SK-N-MC (cell line): Measurements from ENCODE around the gene EGR1.
"Not testable (repeated sequence)": the region's sequence is repeated elsewhere in the genome, so short reads cannot be mapped to it uniquely, and the experiment has no call there.

Experiments
- DNase-seq: peaks from one replicate; pipeline ENCODE4 v3.0.0-alpha.2; 2011; ENCODE audit warnings: low read depth, low spot score
- H3K27ac ChIP-seq: fragments of 200-600 bp; sonication (generic); 2 replicates; pipeline ENCODE4 v1.5.1; 2016; ENCODE audit warnings: mixed run types
- H3K36me3 ChIP-seq: fragments of 200-600 bp; sonication (generic); 2 replicates; pipeline ENCODE4 v1.6.1; 2017; ENCODE audit warnings: antibody characterized with exemption, low read length, mixed read lengths; ENCODE audit not compliant: insufficient read depth
- H3K4me3 ChIP-seq: fragments of 200-600 bp; sonication (generic); 2 replicates; pipeline ENCODE4 v1.5.1; 2016
- H3K9ac ChIP-seq: fragments of 200-600 bp; sonication (generic); 2 replicates; pipeline ENCODE4 v1.8.0; 2017; ENCODE audit warnings: mixed run types, mixed read lengths; ENCODE audit not compliant: insufficient read length
- H3K9me3 ChIP-seq: fragments of 200-600 bp; sonication (generic); 2 replicates; pipeline ENCODE4 v1.6.1; 2017; ENCODE audit warnings: low read depth, mild to moderate bottlenecking, antibody characterized with exemption, low read length, moderate library complexity, mixed read lengths
- EZH2 ChIP-seq: fragments of 200-600 bp; sonication (generic); IDR thresholded peaks from one replicate; pipeline ENCODE4 v1.6.1; 2017; ENCODE audit warnings: antibody characterized with exemption
- FOXP2 ChIP-seq: optimal IDR thresholded peaks from 2 replicates; pipeline ENCODE3; 2011; ENCODE audit warnings: mild to moderate bottlenecking, moderate library complexity; ENCODE audit not compliant: insufficient read depth; ENCODE audit errors: extremely low read length, control extremely low read depth
- POLR2AphosphoS5 ChIP-seq: IDR thresholded peaks from 2 replicates; pipeline ENCODE4 v1.6.1; 2012; ENCODE audit warnings: mild to moderate bottlenecking, low read depth, low read length, borderline replicate concordance

EGR1 gene

DNA sequence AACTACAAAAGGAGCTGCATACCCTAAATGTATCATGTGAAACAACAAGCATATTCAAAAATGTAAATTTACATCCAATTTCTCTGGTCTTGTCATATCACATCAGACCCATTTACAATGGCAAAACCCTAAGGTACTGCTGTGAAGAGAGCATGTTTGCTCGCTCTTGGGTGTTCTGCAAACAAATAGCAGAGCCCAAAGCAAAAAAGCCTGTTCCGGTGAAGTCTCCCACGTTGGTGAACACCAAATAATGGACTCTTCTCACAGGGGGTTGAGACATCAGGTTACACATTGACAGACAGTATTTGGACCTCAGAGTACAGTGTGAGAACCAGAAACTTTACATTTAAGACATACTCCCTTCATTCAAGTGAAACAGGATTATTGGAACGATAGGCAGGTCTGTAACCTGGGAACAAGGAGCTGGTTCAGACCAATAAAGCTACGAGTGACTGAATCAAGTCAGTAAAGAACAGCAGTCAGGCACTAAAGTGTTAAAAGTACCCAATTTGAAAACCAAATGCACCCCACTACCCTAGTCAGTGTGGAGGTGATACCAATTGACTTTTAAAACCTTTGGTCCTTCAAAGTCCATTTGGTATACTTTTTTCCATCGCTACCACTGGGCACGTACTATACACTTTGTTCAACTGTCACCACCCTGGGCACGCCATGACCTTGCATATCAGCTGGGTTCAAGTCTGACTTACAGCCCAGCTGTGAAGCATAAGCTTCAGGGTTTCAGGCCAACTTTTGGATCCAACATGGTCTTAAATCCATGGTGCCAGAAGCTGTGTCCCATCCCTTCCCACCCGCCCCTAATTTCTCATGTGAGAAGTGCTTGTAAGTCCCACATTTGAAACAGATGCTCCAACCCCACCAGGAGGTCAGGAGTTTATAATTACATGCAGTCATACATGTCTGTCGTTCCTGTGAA lies 41.4 kb downstream of the EGR1 start:
- H3K9ac ChIP-seq = no peak overlapping the region
- H3K9me3 ChIP-seq = no peaks in the 10 kb centered on the region
- DNase-seq = no peak
- TF ChIP-seq EZH2 (no peak), POLR2AphosphoS5 (no peak), FOXP2 (no peak)
- H3K36me3 ChIP-seq = peaks cover 47% of the 10 kb centered on the region
- no peak overlapping the region for H3K4me3 ChIP-seq
- H3K27ac ChIP-seq = no peak overlapping the region

DNA sequence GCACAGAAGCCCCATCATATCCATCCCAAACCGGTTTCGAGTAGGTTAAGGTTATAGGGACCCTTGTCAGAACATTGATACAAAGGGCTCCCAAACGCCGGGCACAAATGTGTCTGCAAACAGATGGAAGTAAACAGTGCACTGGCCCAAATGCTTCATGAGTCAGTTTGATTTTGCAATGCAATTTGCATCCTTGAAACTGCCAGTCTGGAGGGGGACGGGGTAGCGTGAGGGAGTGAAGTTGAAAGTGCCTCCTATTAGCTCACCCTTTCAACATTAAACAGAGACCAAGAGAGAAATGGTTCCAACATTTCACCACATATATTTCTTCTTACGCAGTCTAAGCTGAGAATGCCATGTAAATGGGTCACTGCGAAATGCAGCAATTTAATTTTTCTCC lies 42.2 kb downstream of the EGR1 start:
- not testable (repeated sequence) for DNase-seq, H3K4me3 ChIP-seq, H3K9me3 ChIP-seq, H3K9ac ChIP-seq, H3K27ac ChIP-seq
- H3K36me3 ChIP-seq = peaks cover 52% of the 10 kb centered on the region

DNA sequence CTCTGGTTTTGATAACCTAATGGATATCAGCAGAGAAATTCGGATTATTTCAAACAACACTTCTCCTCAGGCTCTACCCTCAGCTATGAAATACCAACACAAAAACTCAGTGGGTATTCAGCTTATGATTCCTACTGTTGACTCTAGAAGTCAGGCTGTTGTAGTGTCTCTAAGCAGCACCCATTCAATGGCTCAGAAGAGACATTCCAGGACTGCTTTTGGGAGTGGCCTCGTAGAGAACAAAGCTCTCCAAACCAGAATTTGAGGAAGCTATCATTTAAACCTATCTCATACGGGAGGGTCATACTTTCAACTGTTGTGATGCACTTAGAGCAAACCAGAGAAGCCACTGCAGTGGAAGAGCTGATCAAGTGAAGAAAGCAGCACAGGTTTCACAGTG lies 43.7 kb downstream of the EGR1 start:
- no peak overlapping the region for H3K27ac ChIP-seq
- no peak for DNase-seq
- TF ChIP-seq POLR2AphosphoS5 = no peak
- no peak for TF ChIP-seq EZH2
- no peak for TF ChIP-seq FOXP2
- no peaks in the 10 kb centered on the region for H3K9me3 ChIP-seq
- no peak overlapping the region for H3K4me3 ChIP-seq
- no peak overlapping the region for H3K9ac ChIP-seq
- H3K36me3 ChIP-seq = peaks cover 67% of the 10 kb centered on the region

DNA sequence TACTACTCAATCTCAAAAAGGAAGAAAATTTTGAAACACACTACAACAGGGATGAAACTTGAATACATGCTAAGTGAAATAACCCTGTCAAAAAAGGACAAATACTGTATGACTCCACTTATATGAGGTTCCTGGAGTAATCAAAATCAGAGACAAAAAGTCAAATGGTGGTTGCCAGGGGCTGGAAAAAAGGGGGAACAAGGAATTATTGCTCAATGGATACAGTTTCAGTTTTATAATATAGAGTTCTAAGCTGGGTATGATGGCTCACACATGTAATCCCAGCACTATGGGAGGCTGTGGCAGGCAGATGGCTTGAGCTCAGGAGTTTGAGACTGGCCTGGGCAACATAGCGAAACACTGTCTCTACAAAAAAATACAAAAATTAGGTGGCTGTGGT lies 48.7 kb downstream of the EGR1 start:
- Histone ChIP-seq H3K9me3 (no peaks in the 10 kb centered on the region), H3K9ac (no peak overlapping the region), H3K4me3 (no peak overlapping the region), H3K27ac (no peak overlapping the region), H3K36me3 (peaks cover 92% of the 10 kb centered on the region)
- DNase-seq = no peak
- no peak for TF ChIP-seq FOXP2
- TF ChIP-seq EZH2 = no peak
- no peak for TF ChIP-seq POLR2AphosphoS5

DNA sequence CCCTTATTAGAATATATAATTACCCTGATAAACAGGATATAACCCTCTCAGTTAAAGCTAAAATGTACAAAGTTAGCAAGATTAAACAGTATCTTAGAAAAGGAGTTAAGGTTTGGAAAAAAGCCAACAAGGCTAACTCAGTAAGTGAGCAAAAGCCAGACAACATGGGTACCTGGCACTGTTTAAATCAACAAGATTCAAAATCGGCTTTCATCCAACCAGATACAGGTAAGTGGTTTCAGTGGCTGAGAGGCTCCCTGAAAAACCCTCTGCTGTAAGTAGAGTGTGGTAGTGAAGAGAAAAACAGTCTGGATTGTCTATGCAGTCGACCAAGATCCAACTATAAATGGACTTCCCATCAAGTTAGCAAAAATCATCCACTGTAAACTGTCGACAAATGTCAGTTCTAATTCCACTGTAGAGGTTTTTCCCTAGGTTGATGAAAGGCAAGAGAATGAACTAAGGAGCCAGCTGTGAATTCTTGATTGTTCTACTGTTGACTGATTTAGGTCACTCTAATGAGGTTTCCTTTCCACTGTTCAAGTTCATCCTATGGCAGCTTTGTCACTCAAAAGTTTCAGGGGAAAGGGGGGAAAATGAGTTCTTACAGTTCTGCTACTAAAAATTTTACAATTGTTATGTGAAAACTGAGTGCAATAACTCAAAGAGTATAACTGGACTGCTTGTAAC lies 50.4 kb downstream of the EGR1 start:
- Histone ChIP-seq H3K9ac (no peak overlapping the region), H3K4me3 (no peak overlapping the region), H3K27ac (no peak overlapping the region), H3K9me3 (no peaks in the 10 kb centered on the region), H3K36me3 (peaks cover 84% of the 10 kb centered on the region)
- DNase-seq = no peak
- TF ChIP-seq EZH2 (no peak), POLR2AphosphoS5 (no peak), FOXP2 (no peak)

DNA sequence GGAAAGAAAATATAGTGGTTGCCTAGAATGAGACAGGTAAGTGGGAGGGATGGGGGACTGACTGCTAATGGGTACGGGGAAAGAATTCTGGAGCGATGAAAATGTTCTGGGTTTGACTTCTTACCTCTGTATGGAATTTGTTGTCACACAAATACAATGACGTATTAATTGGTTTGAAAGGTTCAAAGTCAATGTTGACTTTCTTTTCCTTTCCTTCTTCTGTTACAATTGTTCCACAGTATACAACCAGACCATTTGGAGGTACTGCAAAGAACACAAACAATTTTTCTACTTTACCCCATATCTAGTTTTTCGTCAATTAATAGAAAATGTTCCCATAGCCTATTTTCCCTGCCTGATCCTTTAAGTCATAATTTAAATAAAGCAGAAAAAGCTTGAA lies 52.2 kb downstream of the EGR1 start:
- TF ChIP-seq EZH2 (no peak), POLR2AphosphoS5 (no peak), FOXP2 (no peak)
- H3K27ac ChIP-seq = no peak overlapping the region
- H3K4me3 ChIP-seq = no peak overlapping the region
- no peaks in the 10 kb centered on the region for H3K9me3 ChIP-seq
- no peak for DNase-seq
- peaks cover 74% of the 10 kb centered on the region for H3K36me3 ChIP-seq
- no peak overlapping the region for H3K9ac ChIP-seq
